Measurements from ENCODE around the gene FIGN. TPM values are rescaled to one million over a fixed set of nuclear protein-coding genes. Genes with fewer than 3 reads are reported as not detected.

FIGN gene
- total and polyA plus RNA-seq, 10 of the 15 experiments (the other 5 are each of a cell fraction or from before 2014, with no cell fraction given), result under 0.01 to 0.01 TPM; not detected in 8

DNA sequence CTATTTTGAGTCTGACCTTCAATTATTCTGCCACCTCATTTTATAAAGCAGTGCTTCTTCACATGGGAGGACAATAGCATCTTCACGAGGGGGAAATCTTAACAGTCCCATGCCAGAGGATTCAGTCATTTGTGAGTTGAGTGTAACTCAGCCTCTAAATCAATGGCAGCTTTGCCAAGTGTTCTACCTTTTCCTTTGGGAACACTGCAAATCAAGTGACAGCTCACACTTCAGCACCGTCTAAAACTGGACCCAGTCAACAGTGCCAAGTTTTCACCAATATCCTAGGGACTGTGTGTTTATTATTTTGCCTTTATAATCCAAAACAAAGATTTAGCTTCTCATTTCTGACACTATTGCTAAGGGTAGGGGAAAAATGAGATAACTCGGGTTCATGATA, 133.6 kb downstream of the FIGN start (continued):
- no peak for TF ChIP-seq TCF7 (IDR thresholded peaks at IDR 0.05; ENCODE audit: borderline replicate concordance)
- TF ChIP-seq, protein P1, sequence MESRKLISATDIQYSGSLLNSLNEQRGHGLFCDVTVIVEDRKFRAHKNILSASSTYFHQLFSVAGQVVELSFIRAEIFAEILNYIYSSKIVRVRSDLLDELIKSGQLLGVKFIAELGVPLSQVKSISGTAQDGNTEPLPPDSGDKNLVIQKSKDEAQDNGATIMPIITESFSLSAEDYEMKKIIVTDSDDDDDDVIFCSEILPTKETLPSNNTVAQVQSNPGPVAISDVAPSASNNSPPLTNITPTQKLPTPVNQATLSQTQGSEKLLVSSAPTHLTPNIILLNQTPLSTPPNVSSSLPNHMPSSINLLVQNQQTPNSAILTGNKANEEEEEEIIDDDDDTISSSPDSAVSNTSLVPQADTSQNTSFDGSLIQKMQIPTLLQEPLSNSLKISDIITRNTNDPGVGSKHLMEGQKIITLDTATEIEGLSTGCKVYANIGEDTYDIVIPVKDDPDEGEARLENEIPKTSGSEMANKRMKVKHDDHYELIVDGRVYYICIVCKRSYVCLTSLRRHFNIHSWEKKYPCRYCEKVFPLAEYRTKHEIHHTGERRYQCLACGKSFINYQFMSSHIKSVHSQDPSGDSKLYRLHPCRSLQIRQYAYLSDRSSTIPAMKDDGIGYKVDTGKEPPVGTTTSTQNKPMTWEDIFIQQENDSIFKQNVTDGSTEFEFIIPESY (IDR thresholded peaks at IDR 0.05), result no peak
- TF ChIP-seq KDM1A (IDR thresholded peaks at IDR 0.05; ENCODE audit: borderline replicate concordance), result no peak
- no peak for TF ChIP-seq CHD2 (IDR thresholded peaks at IDR 0.05; ENCODE audit: borderline replicate concordance, low read depth, low read length)
- TF ChIP-seq HDGF (IDR thresholded peaks at IDR 0.05), result no peak
- TF ChIP-seq PAX5 (IDR thresholded peaks at IDR 0.05; ENCODE audit: borderline replicate concordance, low read depth, low read length), result no peak
- TF ChIP-seq SREBF1 (IDR thresholded peaks at IDR 0.05; ENCODE audit: low read length), result no peak

DNA sequence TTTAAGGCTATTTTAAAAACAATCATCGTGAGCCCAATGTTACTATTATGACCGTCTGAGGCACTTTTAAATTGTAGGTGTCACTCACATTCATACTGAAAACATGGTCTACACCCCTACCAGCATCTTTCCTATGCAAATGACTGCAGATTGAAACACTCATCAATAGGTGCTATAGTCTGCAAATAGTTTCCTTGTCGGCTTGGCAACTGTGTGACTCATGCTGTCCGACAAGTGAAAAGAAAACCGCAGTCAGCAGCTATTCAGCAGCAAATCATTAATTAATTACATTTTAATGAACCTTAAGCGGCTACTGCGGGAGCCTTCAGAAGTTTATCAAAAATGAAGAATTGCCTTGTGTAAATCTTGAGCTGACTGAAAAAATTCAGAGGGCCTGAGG, 134.4 kb downstream of the FIGN start:
- Histone ChIP-seq H3K4me1 (ENCODE audit: control insufficient read depth, insufficient read depth, low read length) (no peaks in the 10 kb centered on the region), H3K36me3 (ENCODE audit: control insufficient read depth in 2 of 2, insufficient read depth in 2 of 2, low read length in 1 of 2) (no peaks in the 10 kb centered on the region), H4K20me1 (ENCODE audit: control insufficient read depth, insufficient read depth) (no peaks in the 10 kb centered on the region), H3K9me3 (replicated peaks; ENCODE audit: control insufficient read depth, insufficient read depth, low read length) (no peaks in the 10 kb centered on the region), H3K4me2 (ENCODE audit: control insufficient read depth, insufficient read depth) (no peak overlapping the region), H3K9ac (ENCODE audit: control insufficient read depth, insufficient read depth, low read length) (no peak overlapping the region), H3K27me3 (replicated peaks in 1 of 2; ENCODE audit: control insufficient read depth in 2 of 2, insufficient read depth in 2 of 2, low read length in 1 of 2) (no peaks in the 10 kb centered on the region), H3K27ac (ENCODE audit: control insufficient read depth, insufficient read depth) (no peak overlapping the region), H3K79me2 (ENCODE audit: control insufficient read depth, insufficient read depth, low read length) (no peaks in the 10 kb centered on the region), H3K4me3 (no peak overlapping the region), H2AFZ (ENCODE audit: control insufficient read depth, low read depth, low read length) (no peak overlapping the region)
- in situ Hi-C loops (cut with MboI) (no loop called here), intact Hi-C loops (cut with micrococcal nuclease; ENCODE audit: unreplicated experiment) (no loop called here)
- ChIA-PET SMC1A (ENCODE audit: uncharacterized antibody, unreplicated experiment) (interaction anchor here (0.6 to 1.6 kb wide), 2 partner anchors 26 to 879 kb away, joined by 3 to 5 read pairs; no protein-coding TSS in a partner anchor), RAD21 (ENCODE audit: unreplicated experiment) (no interaction called here), POLR2A (no interaction called here), CTCF (no interaction called here)
- TF ChIP-seq ZZZ3 (IDR thresholded peaks at IDR 0.05; ENCODE audit: control insufficient read depth, insufficient read length, low read depth), result no peak
- no peak for TF ChIP-seq LARP7 (IDR thresholded peaks at IDR 0.05)
- TF ChIP-seq, protein P2, sequence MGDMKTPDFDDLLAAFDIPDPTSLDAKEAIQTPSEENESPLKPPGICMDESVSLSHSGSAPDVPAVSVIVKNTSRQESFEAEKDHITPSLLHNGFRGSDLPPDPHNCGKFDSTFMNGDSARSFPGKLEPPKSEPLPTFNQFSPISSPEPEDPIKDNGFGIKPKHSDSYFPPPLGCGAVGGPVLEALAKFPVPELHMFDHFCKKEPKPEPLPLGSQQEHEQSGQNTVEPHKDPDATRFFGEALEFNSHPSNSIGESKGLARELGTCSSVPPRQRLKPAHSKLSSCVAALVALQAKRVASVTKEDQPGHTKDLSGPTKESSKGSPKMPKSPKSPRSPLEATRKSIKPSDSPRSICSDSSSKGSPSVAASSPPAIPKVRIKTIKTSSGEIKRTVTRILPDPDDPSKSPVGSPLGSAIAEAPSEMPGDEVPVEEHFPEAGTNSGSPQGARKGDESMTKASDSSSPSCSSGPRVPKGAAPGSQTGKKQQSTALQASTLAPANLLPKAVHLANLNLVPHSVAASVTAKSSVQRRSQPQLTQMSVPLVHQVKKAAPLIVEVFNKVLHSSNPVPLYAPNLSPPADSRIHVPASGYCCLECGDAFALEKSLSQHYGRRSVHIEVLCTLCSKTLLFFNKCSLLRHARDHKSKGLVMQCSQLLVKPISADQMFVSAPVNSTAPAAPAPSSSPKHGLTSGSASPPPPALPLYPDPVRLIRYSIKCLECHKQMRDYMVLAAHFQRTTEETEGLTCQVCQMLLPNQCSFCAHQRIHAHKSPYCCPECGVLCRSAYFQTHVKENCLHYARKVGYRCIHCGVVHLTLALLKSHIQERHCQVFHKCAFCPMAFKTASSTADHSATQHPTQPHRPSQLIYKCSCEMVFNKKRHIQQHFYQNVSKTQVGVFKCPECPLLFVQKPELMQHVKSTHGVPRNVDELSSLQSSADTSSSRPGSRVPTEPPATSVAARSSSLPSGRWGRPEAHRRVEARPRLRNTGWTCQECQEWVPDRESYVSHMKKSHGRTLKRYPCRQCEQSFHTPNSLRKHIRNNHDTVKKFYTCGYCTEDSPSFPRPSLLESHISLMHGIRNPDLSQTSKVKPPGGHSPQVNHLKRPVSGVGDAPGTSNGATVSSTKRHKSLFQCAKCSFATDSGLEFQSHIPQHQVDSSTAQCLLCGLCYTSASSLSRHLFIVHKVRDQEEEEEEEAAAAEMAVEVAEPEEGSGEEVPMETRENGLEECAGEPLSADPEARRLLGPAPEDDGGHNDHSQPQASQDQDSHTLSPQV (IDR thresholded peaks at IDR 0.05), result no peak
- TF ChIP-seq BCL11A (IDR thresholded peaks at IDR 0.05; ENCODE audit: low read depth, low read length), result no peak
- TF ChIP-seq, protein P3, sequence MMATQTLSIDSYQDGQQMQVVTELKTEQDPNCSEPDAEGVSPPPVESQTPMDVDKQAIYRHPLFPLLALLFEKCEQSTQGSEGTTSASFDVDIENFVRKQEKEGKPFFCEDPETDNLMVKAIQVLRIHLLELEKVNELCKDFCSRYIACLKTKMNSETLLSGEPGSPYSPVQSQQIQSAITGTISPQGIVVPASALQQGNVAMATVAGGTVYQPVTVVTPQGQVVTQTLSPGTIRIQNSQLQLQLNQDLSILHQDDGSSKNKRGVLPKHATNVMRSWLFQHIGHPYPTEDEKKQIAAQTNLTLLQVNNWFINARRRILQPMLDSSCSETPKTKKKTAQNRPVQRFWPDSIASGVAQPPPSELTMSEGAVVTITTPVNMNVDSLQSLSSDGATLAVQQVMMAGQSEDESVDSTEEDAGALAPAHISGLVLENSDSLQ (IDR thresholded peaks at IDR 0.05), result peak; percentile 43; the same call in 1 of the 2 replicates
- no peak for TF ChIP-seq ASH2L (IDR thresholded peaks at IDR 0.05; ENCODE audit: borderline replicate concordance, low read depth)
- FAIRE-seq, result no peak
- no peak for DNase-seq (ENCODE audit: low read depth, low spot score)
- WGBS (ENCODE audit: insufficient coverage, insufficient replicate concordance, low lambda C conversion rate, missing lambda C conversion rate), result 63% methylated on average over 7 of the region's 7 CpGs
- peak; percentile 77 for ATAC-seq
- BruUV-seq (replicated peaks), result no TSS peak
